Measurements from ENCODE around the gene PSMC4. TPM values are rescaled to one million over a fixed set of nuclear protein-coding genes. Genes with fewer than 3 reads are reported as not detected.

PSMC4 gene
- total and polyA plus RNA-seq, 7 donors, result 52.9 to 95.7 (median 74.6) TPM

DNA sequence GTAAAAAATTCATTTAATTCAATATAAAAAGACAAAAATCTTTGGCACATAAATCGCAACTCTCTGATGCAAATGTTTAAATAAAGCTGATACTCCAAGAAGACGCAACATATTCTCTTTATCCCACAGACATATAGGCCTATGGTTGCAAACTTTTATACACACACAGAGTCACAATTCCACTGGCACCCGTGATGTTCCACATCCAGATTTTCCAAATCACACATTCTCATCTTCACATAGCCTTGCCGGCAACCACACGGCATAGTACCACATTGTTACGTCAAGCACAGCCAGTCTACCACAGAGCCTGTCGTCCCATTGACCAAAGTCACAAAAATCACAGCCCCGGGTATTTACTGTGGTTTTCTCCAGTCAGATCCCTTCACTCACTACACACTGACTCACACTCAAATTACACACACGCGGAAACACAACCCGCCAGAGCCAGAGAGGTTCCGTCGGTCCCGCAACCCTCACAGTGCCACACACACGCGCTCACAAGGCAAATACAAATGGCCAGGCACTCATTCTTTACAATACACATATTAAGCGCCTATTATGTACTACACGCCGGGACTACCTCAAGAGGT is 25.3 kb downstream of the PSMC4 start:
- TF ChIP-seq POLR2A (IDR thresholded peaks at IDR 0.05) (no peak), POLR2AphosphoS5 (IDR thresholded peaks at IDR 0.05) (no peak), EP300 (IDR thresholded peaks at IDR 0.05) (no peak)
- TF ChIP-seq, protein P1, sequence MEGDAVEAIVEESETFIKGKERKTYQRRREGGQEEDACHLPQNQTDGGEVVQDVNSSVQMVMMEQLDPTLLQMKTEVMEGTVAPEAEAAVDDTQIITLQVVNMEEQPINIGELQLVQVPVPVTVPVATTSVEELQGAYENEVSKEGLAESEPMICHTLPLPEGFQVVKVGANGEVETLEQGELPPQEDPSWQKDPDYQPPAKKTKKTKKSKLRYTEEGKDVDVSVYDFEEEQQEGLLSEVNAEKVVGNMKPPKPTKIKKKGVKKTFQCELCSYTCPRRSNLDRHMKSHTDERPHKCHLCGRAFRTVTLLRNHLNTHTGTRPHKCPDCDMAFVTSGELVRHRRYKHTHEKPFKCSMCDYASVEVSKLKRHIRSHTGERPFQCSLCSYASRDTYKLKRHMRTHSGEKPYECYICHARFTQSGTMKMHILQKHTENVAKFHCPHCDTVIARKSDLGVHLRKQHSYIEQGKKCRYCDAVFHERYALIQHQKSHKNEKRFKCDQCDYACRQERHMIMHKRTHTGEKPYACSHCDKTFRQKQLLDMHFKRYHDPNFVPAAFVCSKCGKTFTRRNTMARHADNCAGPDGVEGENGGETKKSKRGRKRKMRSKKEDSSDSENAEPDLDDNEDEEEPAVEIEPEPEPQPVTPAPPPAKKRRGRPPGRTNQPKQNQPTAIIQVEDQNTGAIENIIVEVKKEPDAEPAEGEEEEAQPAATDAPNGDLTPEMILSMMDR (IDR thresholded peaks at IDR 0.05), result no peak
- H3K4me1 ChIP-seq, result peaks cover 0 to 22% (median 13%) of the 10 kb centered on the region in 4 donors
- DNase-seq, result no peak
- H3K9me3 ChIP-seq, result no peaks in the 10 kb centered on the region
- WGBS, 2 donors, result 9% methylated on average over 19 of the region's 19 CpGs
- intact Hi-C loops (cut with DNase I), result loop anchor here (5.0 to 10.0 kb wide), 2 partner anchors 88 to 149 kb away; partner anchors contain the start of gene FBL
- peak overlapping the region; percentile 56 to 80 (median 65) for H3K4me3 ChIP-seq
- no peaks in the 10 kb centered on the region for H3K27me3 ChIP-seq
- peak overlapping the region; percentile 83 to 87 (median 86) for H3K27ac ChIP-seq
- peaks cover 0 to 13% (median 0%) of the 10 kb centered on the region in 4 donors for H3K36me3 ChIP-seq

DNA sequence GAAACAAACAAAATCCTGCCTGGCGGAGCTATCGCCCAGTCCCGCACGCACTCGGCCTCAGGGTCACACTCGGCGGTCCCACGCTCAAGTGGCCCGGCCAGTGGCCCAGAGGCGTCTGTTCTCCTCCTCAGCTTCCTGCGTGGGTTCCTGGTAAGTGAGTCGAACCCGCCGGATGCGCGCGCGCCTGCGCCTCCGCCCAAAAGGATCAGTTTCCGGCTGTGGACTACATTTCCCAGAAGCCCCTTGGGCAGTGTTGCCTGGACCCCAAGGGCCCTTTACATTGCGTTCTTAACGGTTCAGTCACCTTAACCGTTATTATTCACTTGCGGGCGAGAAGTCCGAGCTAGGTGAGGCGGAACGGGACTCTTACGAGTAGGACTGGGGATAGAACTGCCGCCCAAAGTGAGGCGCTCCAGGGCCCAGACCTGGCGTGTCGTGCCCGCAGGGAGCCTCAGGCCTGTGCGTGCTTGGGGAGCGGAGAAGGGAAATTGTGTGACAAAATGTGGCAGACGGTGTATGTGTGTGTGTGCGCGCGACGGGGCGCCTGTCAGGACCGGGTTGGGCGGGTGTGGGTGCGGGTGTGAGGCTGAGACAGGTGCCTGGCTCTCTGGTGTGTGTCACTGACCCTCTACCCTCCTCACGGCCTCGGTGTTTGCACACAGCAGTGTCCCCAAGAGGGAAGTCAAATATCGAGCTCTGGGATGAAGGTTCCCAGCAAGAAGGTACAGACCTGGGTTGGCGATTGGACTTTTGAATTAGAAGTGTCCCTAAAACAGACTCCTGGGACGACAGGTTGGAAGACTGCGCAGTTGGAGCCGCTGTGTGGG is 26.1 kb downstream of the PSMC4 start, which contains the start of gene ZNF546:
Gene ZNF546, plus strand, starts transcription at position 250 of the 827 bp plus-strand sequence. CDS start 1,267 bp downstream, outside the sequence.
- Histone ChIP-seq H3K36me3 (peaks cover 0 to 13% (median 0%) of the 10 kb centered on the region in 4 donors), H3K9me3 (no peaks in the 10 kb centered on the region), H3K4me3 (peak within 1 kb of the TSS; percentile 56 to 80 (median 65)), H3K4me1 (peaks cover 0 to 22% (median 13%) of the 10 kb centered on the region in 4 donors), H3K27ac (peak within 1 kb of the TSS; percentile 83 to 87 (median 86)), H3K27me3 (no peaks in the 10 kb centered on the region)
- DNase-seq, result peak; percentile 95
- peak; percentile 93 to 97 (median 96) for TF ChIP-seq POLR2AphosphoS5 (IDR thresholded peaks at IDR 0.05)
- TF ChIP-seq POLR2A (IDR thresholded peaks at IDR 0.05), result peak; percentile 78 to 86
- TF ChIP-seq, protein P1 (IDR thresholded peaks at IDR 0.05), result no peak
- no peak for TF ChIP-seq EP300 (IDR thresholded peaks at IDR 0.05)
- intact Hi-C loops (cut with DNase I), result loop anchor here (1.0 to 10.0 kb wide), 3 partner anchors 26 to 150 kb away; partner anchors contain the start of genes FBL and PSMC4
- WGBS, 2 donors, result 6 to 7% methylated on average over 53 of the region's 53 CpGs

DNA sequence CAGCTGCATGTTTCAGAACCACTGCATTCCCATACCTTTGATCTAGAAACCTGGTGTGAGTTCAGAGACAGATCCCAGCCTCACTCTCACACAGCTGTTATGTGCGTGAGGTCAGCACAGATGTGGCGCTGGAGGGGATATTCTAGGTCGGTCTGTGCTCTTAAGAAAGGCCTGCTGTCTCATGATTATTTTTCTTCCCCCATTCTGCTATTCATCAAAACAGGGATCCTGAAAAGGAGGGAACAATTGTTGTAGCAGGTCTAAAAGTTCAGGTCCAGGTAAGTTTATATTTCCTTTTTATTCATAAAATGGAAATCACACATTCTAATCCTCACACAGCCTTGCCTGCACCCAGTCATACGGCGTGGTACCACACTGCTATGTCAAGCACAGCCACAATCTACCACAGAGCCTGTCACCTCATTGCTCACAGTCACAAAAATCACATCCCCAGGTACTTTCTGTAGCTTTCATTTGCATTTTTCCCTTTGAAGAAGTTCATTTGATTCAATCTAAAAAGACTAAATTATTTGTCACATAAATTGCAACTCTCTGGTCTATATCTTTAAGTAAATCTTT is 26.8 kb downstream of the PSMC4 start:
- 85 to 88% methylated on average over 5 of the region's 5 CpGs for WGBS, 2 donors
- Histone ChIP-seq H3K4me3 (peak overlapping the region; percentile 56 to 80 (median 65)), H3K27ac (peak overlapping the region; percentile 83 to 87 (median 86)), H3K27me3 (no peaks in the 10 kb centered on the region), H3K36me3 (peaks cover 0 to 13% (median 0%) of the 10 kb centered on the region in 4 donors), H3K4me1 (peaks cover 0 to 22% (median 13%) of the 10 kb centered on the region in 4 donors), H3K9me3 (no peaks in the 10 kb centered on the region)
- no peak for DNase-seq
- intact Hi-C loops (cut with DNase I), result loop anchor here (1.0 to 10.0 kb wide), 3 partner anchors 26 to 150 kb away; partner anchors contain the start of genes FBL and PSMC4
- TF ChIP-seq POLR2AphosphoS5 (IDR thresholded peaks at IDR 0.05), result no peak
- no peak for TF ChIP-seq EP300 (IDR thresholded peaks at IDR 0.05)
- TF ChIP-seq POLR2A (IDR thresholded peaks at IDR 0.05), result no peak
- TF ChIP-seq, protein P1 (IDR thresholded peaks at IDR 0.05), result no peak

DNA sequence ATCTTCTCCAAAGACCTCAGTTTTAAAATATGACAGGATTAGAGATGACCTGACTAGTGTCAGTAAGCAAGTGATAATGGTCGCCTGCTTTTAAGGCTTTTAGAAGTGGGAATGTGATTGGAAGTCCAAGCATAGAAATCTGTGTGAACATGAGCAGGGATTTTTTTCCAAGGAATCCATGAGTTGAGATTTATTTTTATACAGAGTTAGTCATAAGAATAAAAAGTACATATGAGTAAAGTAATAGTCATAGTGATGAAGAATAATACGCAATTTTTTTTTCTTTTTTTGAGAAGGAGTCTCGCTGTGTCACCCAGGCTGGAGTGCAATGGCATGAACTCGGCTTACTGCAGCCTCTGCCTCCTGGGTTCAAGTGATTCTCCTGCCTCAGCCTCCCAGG is 27.5 kb downstream of the PSMC4 start:
- 98% methylated on average over 4 of the region's 4 CpGs for WGBS, 2 donors

More for the DNA sequence above, 27.5 kb downstream of the PSMC4 start:
- intact Hi-C loops (cut with DNase I), result loop anchor here (5.0 to 10.0 kb wide), 2 partner anchors 86 to 151 kb away; partner anchors contain the start of gene FBL
- H3K4me3 ChIP-seq, result no peak overlapping the region
- peaks cover 0 to 13% (median 0%) of the 10 kb centered on the region in 4 donors for H3K36me3 ChIP-seq
- no peak overlapping the region for H3K27ac ChIP-seq
- no peaks in the 10 kb centered on the region for H3K9me3 ChIP-seq
- no peak for DNase-seq
- TF ChIP-seq POLR2A (IDR thresholded peaks at IDR 0.05) (no peak), POLR2AphosphoS5 (IDR thresholded peaks at IDR 0.05) (no peak), EP300 (IDR thresholded peaks at IDR 0.05) (no peak)
- TF ChIP-seq, protein P1 (IDR thresholded peaks at IDR 0.05), result no peak
- H3K27me3 ChIP-seq, result no peaks in the 10 kb centered on the region
- H3K4me1 ChIP-seq, result peaks cover 0 to 22% (median 13%) of the 10 kb centered on the region in 4 donors

All from sigmoid colon (tissue), 7 donors.